HK-2 (cell line): Measurements from ENCODE around the gene KRTAP9-7.

Source experiments
- DNase-seq: peaks from one replicate; pipeline ENCODE4 v3.0.0-alpha.2; 2018; ENCODE audit not compliant: unreplicated experiment

The KRTAP9-7 gene

GRCh38 chr17:41322094-41322902 is 46.8 kb downstream of the KRTAP9-7 start:
- peak; percentile 24 for DNase-seq

GRCh38 chr17:41322903-41323895 is 47.7 kb downstream of the KRTAP9-7 start:
- no peak for DNase-seq

GRCh38 chr17:41324180-41325075 is 48.9 kb downstream of the KRTAP9-7 start:
- peak; percentile 31 for DNase-seq

- DNase-seq = no peak
Measured at GRCh38 chr17:41325126-41325525, 49.6 kb downstream of the KRTAP9-7 start.

GRCh38 chr17:41325611-41326010 is 50.1 kb downstream of the KRTAP9-7 start:
- no peak for DNase-seq
